ENCODE measurements around the gene EMILIN1.
"Not testable (repeated sequence)": the region's sequence is repeated elsewhere in the genome, so short reads cannot be mapped to it uniquely, and the experiment has no call there.

Gene EMILIN1

GRCh38 chr2:27110603-27111352 is 32.4 kb downstream of the EMILIN1 start:
- no CpG with 5 or more reads among the region's 24 CpGs for WGBS (ENCODE audit: insufficient coverage, insufficient read length)
- not testable (repeated sequence) for H3K27me3 ChIP-seq (ENCODE audit: control insufficient read depth, insufficient read depth, low read length); H3K27ac ChIP-seq (ENCODE audit: low read length); H3K36me3 ChIP-seq (ENCODE audit: control insufficient read depth, insufficient read depth, low read length); H3K4me3 ChIP-seq (ENCODE audit: low read length); H3K9me3 ChIP-seq (ENCODE audit: control insufficient read depth, insufficient read depth, low read length); H3K4me1 ChIP-seq (ENCODE audit: control insufficient read depth, insufficient read depth, low read length); DNase-seq (ENCODE audit: low read depth, low spot score)

- DNase-seq (ENCODE audit: low read depth, low spot score); H3K36me3 ChIP-seq (ENCODE audit: control insufficient read depth, insufficient read depth, low read length); H3K4me3 ChIP-seq (ENCODE audit: low read length); H3K9me3 ChIP-seq (ENCODE audit: control insufficient read depth, insufficient read depth, low read length); H3K27me3 ChIP-seq (ENCODE audit: control insufficient read depth, insufficient read depth, low read length); H3K27ac ChIP-seq (ENCODE audit: low read length); H3K4me1 ChIP-seq (ENCODE audit: control insufficient read depth, insufficient read depth, low read length): not testable (repeated sequence)
- no CpG with 5 or more reads among the region's 49 CpGs for WGBS (ENCODE audit: insufficient coverage, insufficient read length)
Observed at GRCh38 chr2:27111392-27112078, 33.1 kb downstream of the EMILIN1 start.

GRCh38 chr2:27115519-27115918 is 37.1 kb downstream of the EMILIN1 start:
- no peak for DNase-seq (ENCODE audit: low read depth, low spot score)
- no CpG with 5 or more reads among the region's 2 CpGs for whole genome bisulfite sequencing (ENCODE audit: insufficient coverage, insufficient read length)
- H3K4me1 ChIP-seq (ENCODE audit: control insufficient read depth, insufficient read depth, low read length), result peaks cover 3% of the 10 kb centered on the region
- peaks cover 8% of the 10 kb centered on the region for H3K27me3 ChIP-seq (ENCODE audit: control insufficient read depth, insufficient read depth, low read length)
- no peaks in the 10 kb centered on the region for H3K9me3 ChIP-seq (ENCODE audit: control insufficient read depth, insufficient read depth, low read length)
- H3K27ac ChIP-seq (ENCODE audit: low read length), result no peak overlapping the region
- H3K36me3 ChIP-seq (ENCODE audit: control insufficient read depth, insufficient read depth, low read length), result no peaks in the 10 kb centered on the region
- H3K4me3 ChIP-seq (ENCODE audit: low read length), result no peak overlapping the region

GRCh38 chr2:27117995-27118524 is 39.6 kb downstream of the EMILIN1 start:
- H3K36me3 ChIP-seq (ENCODE audit: control insufficient read depth, insufficient read depth, low read length), result no peaks in the 10 kb centered on the region
- no peaks in the 10 kb centered on the region for H3K9me3 ChIP-seq (ENCODE audit: control insufficient read depth, insufficient read depth, low read length)
- peaks cover 3% of the 10 kb centered on the region for H3K4me1 ChIP-seq (ENCODE audit: control insufficient read depth, insufficient read depth, low read length)
- H3K4me3 ChIP-seq (ENCODE audit: low read length), result peak overlapping the region; percentile 34; the same call in 1 of the 2 replicates
- H3K27me3 ChIP-seq (ENCODE audit: control insufficient read depth, insufficient read depth, low read length), result peaks cover 11% of the 10 kb centered on the region
- DNase-seq (ENCODE audit: low read depth, low spot score), result no peak
- WGBS (ENCODE audit: insufficient coverage, insufficient read length), result no CpG with 5 or more reads among the region's 14 CpGs
- H3K27ac ChIP-seq (ENCODE audit: low read length), result no peak overlapping the region

GRCh38 chr2:27118525-27119329 is 40.3 kb downstream of the EMILIN1 start, which contains the start of gene CGREF1:
TSS of gene CGREF1 (minus strand) at chr2:27119128. CDS start at chr2:27104366, 14,762 bp downstream.
- Histone ChIP-seq H3K9me3 (ENCODE audit: control insufficient read depth, insufficient read depth, low read length) (no peaks in the 10 kb centered on the region), H3K27ac (ENCODE audit: low read length) (no peak within 1 kb of the TSS), H3K36me3 (ENCODE audit: control insufficient read depth, insufficient read depth, low read length) (no peaks in the 10 kb centered on the region), H3K4me3 (ENCODE audit: low read length) (peak within 1 kb of the TSS; percentile 34; the same call in 1 of the 2 replicates), H3K27me3 (ENCODE audit: control insufficient read depth, insufficient read depth, low read length) (peaks cover 11% of the 10 kb centered on the region), H3K4me1 (ENCODE audit: control insufficient read depth, insufficient read depth, low read length) (peaks cover 6% of the 10 kb centered on the region)
- DNase-seq (ENCODE audit: low read depth, low spot score), result no peak
- WGBS (ENCODE audit: insufficient coverage, insufficient read length), result no CpG with 5 or more reads among the region's 84 CpGs

GRCh38 chr2:27119330-27119670 is 40.9 kb downstream of the EMILIN1 start:
- H3K9me3 ChIP-seq (ENCODE audit: control insufficient read depth, insufficient read depth, low read length); DNase-seq (ENCODE audit: low read depth, low spot score); H3K27ac ChIP-seq (ENCODE audit: low read length); H3K36me3 ChIP-seq (ENCODE audit: control insufficient read depth, insufficient read depth, low read length); H3K4me1 ChIP-seq (ENCODE audit: control insufficient read depth, insufficient read depth, low read length): not testable (repeated sequence)
- Histone ChIP-seq H3K27me3 (ENCODE audit: control insufficient read depth, insufficient read depth, low read length) (peaks cover 11% of the 10 kb centered on the region), H3K4me3 (ENCODE audit: low read length) (peak overlapping the region; percentile 34; the same call in 1 of the 2 replicates)
- WGBS (ENCODE audit: insufficient coverage, insufficient read length), result no CpG with 5 or more reads among the region's 8 CpGs

- no peak for DNase-seq (ENCODE audit: low read depth, low spot score)
- Histone ChIP-seq H3K4me3 (ENCODE audit: low read length) (no peak overlapping the region), H3K27me3 (ENCODE audit: control insufficient read depth, insufficient read depth, low read length) (peaks cover 11% of the 10 kb centered on the region), H3K4me1 (ENCODE audit: control insufficient read depth, insufficient read depth, low read length) (peaks cover 6% of the 10 kb centered on the region), H3K36me3 (ENCODE audit: control insufficient read depth, insufficient read depth, low read length) (no peaks in the 10 kb centered on the region), H3K27ac (ENCODE audit: low read length) (no peak overlapping the region), H3K9me3 (ENCODE audit: control insufficient read depth, insufficient read depth, low read length) (no peaks in the 10 kb centered on the region)
- no CpG with 5 or more reads among the region's 2 CpGs for WGBS (ENCODE audit: insufficient coverage, insufficient read length)
Observed at GRCh38 chr2:27121906-27122305, 43.5 kb downstream of the EMILIN1 start.

- Histone ChIP-seq H3K4me3 (ENCODE audit: low read length) (no peak overlapping the region), H3K27me3 (ENCODE audit: control insufficient read depth, insufficient read depth, low read length) (peaks cover 11% of the 10 kb centered on the region), H3K36me3 (ENCODE audit: control insufficient read depth, insufficient read depth, low read length) (no peaks in the 10 kb centered on the region), H3K4me1 (ENCODE audit: control insufficient read depth, insufficient read depth, low read length) (peaks cover 6% of the 10 kb centered on the region), H3K27ac (ENCODE audit: low read length) (no peak overlapping the region), H3K9me3 (ENCODE audit: control insufficient read depth, insufficient read depth, low read length) (no peaks in the 10 kb centered on the region)
- DNase-seq (ENCODE audit: low read depth, low spot score), result no peak
- no CpG with 5 or more reads among the region's 7 CpGs for WGBS (ENCODE audit: insufficient coverage, insufficient read length)
Observed at GRCh38 chr2:27122791-27123190, 44.4 kb downstream of the EMILIN1 start.

GRCh38 chr2:27123302-27124150 is 45.1 kb downstream of the EMILIN1 start, which contains the start of gene ABHD1:
TSS of gene ABHD1 (plus strand) at chr2:27123815. CDS start at chr2:27123949, 134 bp downstream.
- peaks cover 8% of the 10 kb centered on the region for H3K27me3 ChIP-seq (ENCODE audit: control insufficient read depth, insufficient read depth, low read length)
- peak within 1 kb of the TSS; percentile 61; the same call in 1 of the 2 replicates for H3K4me3 ChIP-seq (ENCODE audit: low read length)
- H3K27ac ChIP-seq (ENCODE audit: low read length), result no peak within 1 kb of the TSS
- no peaks in the 10 kb centered on the region for H3K9me3 ChIP-seq (ENCODE audit: control insufficient read depth, insufficient read depth, low read length)
- no CpG with 5 or more reads among the region's 47 CpGs for WGBS (ENCODE audit: insufficient coverage, insufficient read length)
- no peak for DNase-seq (ENCODE audit: low read depth, low spot score)
- no peaks in the 10 kb centered on the region for H3K36me3 ChIP-seq (ENCODE audit: control insufficient read depth, insufficient read depth, low read length)
- H3K4me1 ChIP-seq (ENCODE audit: control insufficient read depth, insufficient read depth, low read length), result peaks cover 6% of the 10 kb centered on the region

Measured in iPS DF 6.9 (cell line).